CD14-positive monocyte (primary cell): ENCODE measurements around the gene DUS3L. TPM values are rescaled to one million over a fixed set of nuclear protein-coding genes. Genes with fewer than 3 reads are reported as not detected.

Experiments used
- DNase-seq, 3 donors: peaks; one replicate each; pipeline ENCODE4 v3.0.0-alpha.2; 2011 to 2022
- H2AFZ ChIP-seq: 2 replicates; pipeline ENCODE4 v1.6.0; 2012; ENCODE audit warnings: mild to moderate bottlenecking, low read depth, low read length, inconsistent platforms; ENCODE audit not compliant: insufficient read depth, poor library complexity, severe bottlenecking
- H3K27ac ChIP-seq, 2 donors: 1 replicate in 1 of 2; 2 replicates in 1 of 2; pipeline ENCODE4 v1.5.1; 2012 to 2013; ENCODE audit warnings: low read length in 2 of 2, control low read depth in 1 of 2, inconsistent platforms in 1 of 2, low read depth in 1 of 2, mild to moderate bottlenecking in 1 of 2
- H3K27me3 ChIP-seq, 2 donors: one replicate each; pipeline versions ENCODE4 v1.6.0 to v1.6.1; 2011 to 2013; ENCODE audit warnings: low read length in 2 of 2; ENCODE audit not compliant: control insufficient read depth in 2 of 2, insufficient read depth in 2 of 2
- H3K36me3 ChIP-seq, 2 donors: replicated peaks in 1 of 2; 1 replicate in 1 of 2; 2 replicates in 1 of 2; pipeline versions ENCODE4 v1.5.1 to v1.6.1; 2012 to 2013; ENCODE audit warnings: low read length in 2 of 2, control low read depth in 1 of 2, inconsistent platforms in 1 of 2, mild to moderate bottlenecking in 1 of 2; ENCODE audit not compliant: insufficient read depth in 2 of 2, control insufficient read depth in 1 of 2
- H3K4me1 ChIP-seq, 2 donors: 1 replicate in 1 of 2; 2 replicates in 1 of 2; pipeline versions ENCODE4 v1.5.1 to v1.6.1; 2012 to 2013; ENCODE audit warnings: low read length in 2 of 2, control low read depth in 1 of 2, inconsistent platforms in 1 of 2, mild to moderate bottlenecking in 1 of 2, moderate library complexity in 1 of 2; ENCODE audit not compliant: insufficient read depth in 2 of 2, control insufficient read depth in 1 of 2
- H3K4me2 ChIP-seq: replicated peaks from 2 replicates; pipeline ENCODE3; 2012; ENCODE audit warnings: low read length, moderate library complexity, mild to moderate bottlenecking; ENCODE audit not compliant: poor library complexity, severe bottlenecking; ENCODE audit errors: extremely low read depth
- H3K4me3 ChIP-seq, 3 experiments: fragments of 200-600 bp in 1 of 3; sonication (generic) in 1 of 3; replicated peaks in 1 of 3; 1 replicate in 2 of 3; 2 replicates in 1 of 3; pipeline ENCODE4 v1.5.1; 2011 to 2013; ENCODE audit warnings: low read length in 3 of 3, mild to moderate bottlenecking in 3 of 3, control low read depth in 2 of 3, low read depth in 2 of 3, inconsistent platforms in 1 of 3, moderate library complexity in 1 of 3
- H3K79me2 ChIP-seq: 2 replicates; pipeline ENCODE4 v1.6.0; 2012; ENCODE audit warnings: mild to moderate bottlenecking, control low read depth, inconsistent platforms, low read length, moderate library complexity; ENCODE audit not compliant: insufficient read depth
- H3K9ac ChIP-seq: 2 replicates; pipeline ENCODE4 v1.6.0; 2017; ENCODE audit warnings: low read length, mild to moderate bottlenecking; ENCODE audit not compliant: insufficient read depth, poor library complexity, severe bottlenecking
- H3K9me3 ChIP-seq, 2 donors: replicated peaks in 1 of 2; 1 replicate in 1 of 2; 2 replicates in 1 of 2; pipeline versions ENCODE4 v1.5.1 to v1.6.1; 2012 to 2013; ENCODE audit warnings: low read length in 2 of 2, control low read depth in 1 of 2; ENCODE audit not compliant: control insufficient read depth in 1 of 2, insufficient read depth in 1 of 2
- H4K20me1 ChIP-seq: 2 replicates; pipeline ENCODE4 v1.6.0; 2012; ENCODE audit warnings: mild to moderate bottlenecking, low read length, control low read depth, moderate library complexity; ENCODE audit not compliant: insufficient read depth
- H3K27ac Mint-ChIP-seq, 7 donors: one replicate each; pipeline ENCODE4 v1.8.0; 2020; ENCODE audit warnings: mild to moderate bottlenecking in 7 of 7, mixed read lengths in 7 of 7, moderate library complexity in 6 of 7, inconsistent platforms in 2 of 7
- H3K27me3 Mint-ChIP-seq, 3 donors: one replicate each; pipeline ENCODE4 v1.8.0; 2021 to 2022; ENCODE audit warnings: low read depth in 3 of 3, mild to moderate bottlenecking in 3 of 3, mixed read lengths in 3 of 3, moderate library complexity in 3 of 3, inconsistent platforms in 1 of 3
- H3K36me3 Mint-ChIP-seq, 2 donors: one replicate each; pipeline ENCODE4 v1.8.0; 2020; ENCODE audit warnings: mixed read lengths in 2 of 2, inconsistent platforms in 1 of 2, mild to moderate bottlenecking in 1 of 2
- H3K4me1 Mint-ChIP-seq: one replicate; pipeline ENCODE4 v1.8.0; 2020; ENCODE audit warnings: mild to moderate bottlenecking, mixed read lengths
- H3K4me3 Mint-ChIP-seq, 2 donors: one replicate each; pipeline ENCODE4 v1.8.0; 2020; ENCODE audit warnings: mild to moderate bottlenecking in 2 of 2, mixed read lengths in 2 of 2, moderate library complexity in 1 of 2
- H3K9me3 Mint-ChIP-seq, 7 donors: one replicate each; pipeline ENCODE4 v1.8.0; 2020 to 2022; ENCODE audit warnings: mixed read lengths in 7 of 7, mild to moderate bottlenecking in 6 of 7, moderate library complexity in 6 of 7, inconsistent platforms in 2 of 7
- WGBS: methylation state at CpG from one replicate; pipeline ENCODE4 v1.1.5; 2013; ENCODE audit warnings: missing lambda C conversion rate; ENCODE audit not compliant: insufficient coverage; 5-methylcytosine and 5-hydroxymethylcytosine counted together
- intact Hi-C, 2 donors: fragments of 100-400 bp; cut with micrococcal nuclease; formaldehyde crosslinking; loops; one replicate each; pipeline versions ENCODE4 v1.15.0 to v1.15.1; 2023
- polyA plus RNA-seq, 3 donors: library from polyadenylated mRNA; depleted of rRNA in 1 of 3; unstranded in 2 of 3; stranded (reverse) in 1 of 3; fragments of 300-500 nt in 2 of 3; fragments of >200 nt in 1 of 3; fragmentation: Illumina TruSeq in 2 of 3; gene quantifications; 1 replicate in 2 of 3; 2 replicates in 1 of 3; pipeline ENCODE4 v1.2.3, GENCODE V29; 2012 to 2021
- TF ChIP-seq, protein P1 (sequence below): fragments of 200-600 bp; IDR thresholded peaks from one replicate; pipeline ENCODE4 v1.8.0; 2022; ENCODE audit warnings: antibody characterized with exemption, mild to moderate bottlenecking

DUS3L gene
- polyA plus RNA-seq, 3 donors, result 17.4 to 40.2 (median 23.4) TPM

DNA sequence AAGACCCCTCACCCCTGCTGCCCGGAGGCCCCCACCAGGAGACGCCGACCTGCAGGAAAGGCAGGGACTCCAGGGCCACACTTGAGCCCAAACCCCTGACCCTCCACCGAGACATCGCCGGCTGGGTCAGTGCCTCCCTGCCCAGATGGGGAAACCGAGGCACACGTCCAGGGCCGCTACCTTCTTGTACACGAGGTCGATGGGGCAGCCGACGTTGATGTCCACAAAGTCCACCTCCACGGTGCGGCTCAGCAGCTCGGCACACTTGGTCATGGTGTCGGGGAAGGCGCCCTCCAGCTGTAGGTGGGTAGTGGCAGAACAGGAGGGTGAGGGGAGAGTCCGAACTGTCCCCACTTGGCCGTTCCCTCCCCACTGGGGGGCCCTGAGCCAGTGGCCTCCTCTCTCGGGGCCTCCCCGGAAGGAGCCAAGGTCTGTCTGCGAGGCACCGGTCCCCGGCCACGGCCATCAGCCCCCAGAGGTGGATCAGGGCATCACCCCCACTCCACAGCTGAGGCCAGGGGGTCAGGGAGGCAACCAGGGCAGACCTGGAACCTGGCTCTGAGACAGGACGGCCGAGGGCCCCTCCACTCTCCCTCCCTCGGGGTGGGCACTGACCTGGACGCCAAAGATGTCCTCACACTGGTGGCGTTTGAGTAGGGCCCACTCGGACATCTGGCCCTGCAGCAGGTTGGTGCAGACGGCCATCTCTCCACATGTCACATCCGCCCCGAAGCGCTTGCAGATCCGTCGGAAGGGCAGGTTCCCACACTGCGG lies 3.4 kb downstream of the DUS3L start:
- Histone ChIP-seq H3K27ac (no peak overlapping the region), H3K9me3 (peaks cover 0 to 7% of the 10 kb centered on the region in 2 donors), H4K20me1 (peaks cover 22% of the 10 kb centered on the region), H3K4me1 (peaks cover 6 to 13% of the 10 kb centered on the region in 2 donors), H3K36me3 (peaks cover 58 to 63% of the 10 kb centered on the region in 2 donors), H3K9ac (no peak overlapping the region), H2AFZ (no peak overlapping the region), H3K79me2 (peaks cover 8% of the 10 kb centered on the region), H3K27me3 (no peaks in the 10 kb centered on the region), H3K4me3 (no peak overlapping the region), H3K4me2 (no peak overlapping the region)
- no peak overlapping the region for H3K4me3 Mint-ChIP-seq
- peaks cover 40 to 60% of the 10 kb centered on the region in 2 donors for H3K36me3 Mint-ChIP-seq
- peaks cover 0 to 7% (median 0%) of the 10 kb centered on the region in 7 donors for H3K9me3 Mint-ChIP-seq
- intact Hi-C loops, result no loop called here
- 97% methylated on average over 28 of the region's 39 CpGs for WGBS
- peak overlapping the region in 1 of 7 donors; percentile 15 for H3K27ac Mint-ChIP-seq
- H3K27me3 Mint-ChIP-seq, result peaks cover 0 to 3% (median 1%) of the 10 kb centered on the region in 3 donors
- TF ChIP-seq, protein P1, sequence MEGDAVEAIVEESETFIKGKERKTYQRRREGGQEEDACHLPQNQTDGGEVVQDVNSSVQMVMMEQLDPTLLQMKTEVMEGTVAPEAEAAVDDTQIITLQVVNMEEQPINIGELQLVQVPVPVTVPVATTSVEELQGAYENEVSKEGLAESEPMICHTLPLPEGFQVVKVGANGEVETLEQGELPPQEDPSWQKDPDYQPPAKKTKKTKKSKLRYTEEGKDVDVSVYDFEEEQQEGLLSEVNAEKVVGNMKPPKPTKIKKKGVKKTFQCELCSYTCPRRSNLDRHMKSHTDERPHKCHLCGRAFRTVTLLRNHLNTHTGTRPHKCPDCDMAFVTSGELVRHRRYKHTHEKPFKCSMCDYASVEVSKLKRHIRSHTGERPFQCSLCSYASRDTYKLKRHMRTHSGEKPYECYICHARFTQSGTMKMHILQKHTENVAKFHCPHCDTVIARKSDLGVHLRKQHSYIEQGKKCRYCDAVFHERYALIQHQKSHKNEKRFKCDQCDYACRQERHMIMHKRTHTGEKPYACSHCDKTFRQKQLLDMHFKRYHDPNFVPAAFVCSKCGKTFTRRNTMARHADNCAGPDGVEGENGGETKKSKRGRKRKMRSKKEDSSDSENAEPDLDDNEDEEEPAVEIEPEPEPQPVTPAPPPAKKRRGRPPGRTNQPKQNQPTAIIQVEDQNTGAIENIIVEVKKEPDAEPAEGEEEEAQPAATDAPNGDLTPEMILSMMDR, result no peak
- no peak for DNase-seq
- H3K4me1 Mint-ChIP-seq, result peaks cover 6% of the 10 kb centered on the region

DNA sequence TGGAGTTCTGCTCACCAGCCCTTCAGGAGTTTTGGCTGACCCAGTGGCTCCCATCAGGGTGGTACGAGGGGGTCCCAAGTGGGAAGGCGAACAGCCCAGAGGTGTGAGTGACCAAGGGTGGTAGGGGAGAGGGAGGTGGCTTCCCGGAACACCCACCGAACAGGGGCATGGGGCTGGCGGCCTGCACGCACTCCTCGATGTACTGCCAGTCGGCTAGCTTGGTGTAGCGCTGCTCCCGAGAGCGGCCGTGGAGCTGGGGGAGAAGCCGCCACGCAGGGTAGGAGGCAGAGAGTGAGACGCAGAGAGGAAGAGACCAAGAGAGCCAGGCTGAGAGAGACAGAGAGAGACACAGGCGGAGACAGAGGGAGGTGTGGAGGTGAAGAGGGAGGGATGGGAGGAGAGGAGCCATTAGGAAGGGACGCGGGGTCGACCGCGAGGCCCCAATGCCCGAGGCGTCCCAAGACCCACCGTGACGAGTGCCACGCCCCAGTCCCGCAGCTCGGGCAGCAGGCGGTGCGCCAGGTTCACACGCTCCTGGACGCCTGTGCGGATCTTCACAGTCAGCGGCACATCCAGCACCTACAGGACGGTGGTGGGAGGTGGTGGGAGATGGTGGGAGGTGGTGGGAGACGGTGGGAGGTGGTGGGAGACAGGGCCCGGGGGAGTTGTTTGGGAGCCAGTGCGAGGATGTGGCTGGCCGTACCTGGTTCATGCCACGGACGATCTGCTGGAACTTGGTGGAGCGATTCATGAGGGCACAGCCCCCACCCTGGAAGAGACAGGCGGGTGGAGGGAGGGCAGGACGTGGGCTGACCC lies 4.2 kb downstream of the DUS3L start:
- WGBS, result 97% methylated on average over 41 of the region's 44 CpGs
- peaks cover 0 to 4% of the 10 kb centered on the region in 2 donors for H3K9me3 ChIP-seq
- H3K4me1 ChIP-seq, result peaks cover 6 to 13% of the 10 kb centered on the region in 2 donors
- no peak for DNase-seq
- H3K4me3 ChIP-seq, result no peak overlapping the region
- no peaks in the 10 kb centered on the region for H3K27me3 ChIP-seq
- no peak overlapping the region for H2AFZ ChIP-seq
- Mint-ChIP-seq H3K9me3 (peaks cover 0 to 5% (median 0%) of the 10 kb centered on the region in 7 donors), H3K4me1 (peaks cover 6% of the 10 kb centered on the region), H3K36me3 (peaks cover 40 to 60% of the 10 kb centered on the region in 2 donors), H3K27ac (peak overlapping the region in 3 of 7 donors; percentile 30 to 46 (median 36)), H3K4me3 (no peak overlapping the region), H3K27me3 (peaks cover 0 to 3% (median 1%) of the 10 kb centered on the region in 3 donors)
- H3K9ac ChIP-seq, result no peak overlapping the region
- TF ChIP-seq, protein P1, result no peak
- H4K20me1 ChIP-seq, result peaks cover 22% of the 10 kb centered on the region
- H3K79me2 ChIP-seq, result peaks cover 8% of the 10 kb centered on the region
- no peak overlapping the region for H3K4me2 ChIP-seq
- intact Hi-C loops, result no loop called here
- no peak overlapping the region for H3K27ac ChIP-seq
- H3K36me3 ChIP-seq, result peaks cover 58 to 63% of the 10 kb centered on the region in 2 donors
